Measurements from ENCODE around the gene MCM8.

The MCM8 gene

GRCh38 chr20:6006603-6006949, 56.1 kb downstream of the MCM8 start:
- DNase-seq (ENCODE audit: low spot score): no peak
- in situ Hi-C loops (cut with MboI; ENCODE audit: low pct_unique_long_range_greater_than_20kb, low sequenced_read_pairs, unreplicated experiment): no loop called here
- TF ChIP-seq CTCF (IDR thresholded peaks at IDR 0.05; ENCODE audit: extremely low read depth, insufficient read depth, missing control alignments): no peak

- TF ChIP-seq CTCF (IDR thresholded peaks at IDR 0.05; ENCODE audit: extremely low read depth, insufficient read depth, missing control alignments): no peak
- in situ Hi-C loops (cut with MboI; ENCODE audit: low pct_unique_long_range_greater_than_20kb, low sequenced_read_pairs, unreplicated experiment): no loop called here
- DNase-seq (ENCODE audit: low spot score): no peak
Observed at GRCh38 chr20:6007094-6007528, 56.7 kb downstream of the MCM8 start.

- no peak for TF ChIP-seq CTCF (IDR thresholded peaks at IDR 0.05; ENCODE audit: extremely low read depth, insufficient read depth, missing control alignments)
- DNase-seq (ENCODE audit: low spot score): no peak
- in situ Hi-C loops (cut with MboI; ENCODE audit: low pct_unique_long_range_greater_than_20kb, low sequenced_read_pairs, unreplicated experiment): no loop called here
Observed at GRCh38 chr20:6007529-6008103, 57.2 kb downstream of the MCM8 start.

GRCh38 chr20:6008254-6008653, 57.8 kb downstream of the MCM8 start:
- DNase-seq (ENCODE audit: low spot score): no peak
- no peak for TF ChIP-seq CTCF (IDR thresholded peaks at IDR 0.05; ENCODE audit: extremely low read depth, insufficient read depth, missing control alignments)
- in situ Hi-C loops (cut with MboI; ENCODE audit: low pct_unique_long_range_greater_than_20kb, low sequenced_read_pairs, unreplicated experiment): no loop called here

GRCh38 chr20:6012179-6012578, 61.7 kb downstream of the MCM8 start:
- DNase-seq (ENCODE audit: low spot score): no peak
- in situ Hi-C loops (cut with MboI; ENCODE audit: low pct_unique_long_range_greater_than_20kb, low sequenced_read_pairs, unreplicated experiment): no loop called here
- TF ChIP-seq CTCF (IDR thresholded peaks at IDR 0.05; ENCODE audit: extremely low read depth, insufficient read depth, missing control alignments): no peak

GRCh38 chr20:6014017-6014416, 63.6 kb downstream of the MCM8 start:
- no peak for TF ChIP-seq CTCF (IDR thresholded peaks at IDR 0.05; ENCODE audit: extremely low read depth, insufficient read depth, missing control alignments)
- in situ Hi-C loops (cut with MboI; ENCODE audit: low pct_unique_long_range_greater_than_20kb, low sequenced_read_pairs, unreplicated experiment): no loop called here
- no peak for DNase-seq (ENCODE audit: low spot score)

- in situ Hi-C loops (cut with MboI; ENCODE audit: low pct_unique_long_range_greater_than_20kb, low sequenced_read_pairs, unreplicated experiment): no loop called here
- TF ChIP-seq CTCF (IDR thresholded peaks at IDR 0.05; ENCODE audit: extremely low read depth, insufficient read depth, missing control alignments): no peak
- DNase-seq (ENCODE audit: low spot score): no peak
Observed at GRCh38 chr20:6014957-6015356, 64.5 kb downstream of the MCM8 start.
